NB4 (cell line): ENCODE results near the gene PDPN.

Experiments
- DNase-seq: peaks from one replicate; pipeline ENCODE4 v3.0.0; 2010; ENCODE audit warnings: low read depth
- H3K4me3 ChIP-seq: one replicate; pipeline ENCODE4 v1.5.1; 2011; ENCODE audit warnings: mild to moderate bottlenecking, low read depth, low read length, moderate library complexity
- CTCF ChIP-seq: IDR thresholded peaks from one replicate; pipeline ENCODE4 v1.5.1; 2012; ENCODE audit warnings: low read depth, low read length
- MAX ChIP-seq: IDR thresholded peaks from 2 replicates; pipeline ENCODE4 v1.6.1; 2011; ENCODE audit warnings: low read depth, low read length
- MYC ChIP-seq: IDR thresholded peaks from 2 replicates; pipeline ENCODE4 v1.6.1; 2011; ENCODE audit warnings: low read depth, low read length
- POLR2A ChIP-seq: IDR thresholded peaks from 2 replicates; pipeline ENCODE4 v1.6.1; 2011; ENCODE audit warnings: mild to moderate bottlenecking; ENCODE audit not compliant: insufficient read length; ENCODE audit errors: extremely low read depth

PDPN gene

GRCh38 chr1:13541435-13542215, 42.0 kb upstream of the PDPN start:
- no peak for TF ChIP-seq CTCF
- no peak for TF ChIP-seq MAX
- TF ChIP-seq POLR2A = no peak
- TF ChIP-seq MYC = no peak
- no peak overlapping the region for H3K4me3 ChIP-seq
- no peak for DNase-seq

GRCh38 chr1:13543451-13544220, 40.0 kb upstream of the PDPN start:
- TF ChIP-seq CTCF (no peak), POLR2A (no peak), MAX (no peak), MYC (no peak)
- H3K4me3 ChIP-seq = no peak overlapping the region
- DNase-seq = no peak

- H3K4me3 ChIP-seq = no peak overlapping the region
- TF ChIP-seq MAX = no peak
- no peak for TF ChIP-seq MYC
- no peak for DNase-seq
Observed at GRCh38 chr1:13544221-13544556, 39.4 kb upstream of the PDPN start.

- TF ChIP-seq POLR2A = no peak
- no peak for TF ChIP-seq CTCF
- TF ChIP-seq MYC = no peak
- TF ChIP-seq MAX = no peak
- no peak overlapping the region for H3K4me3 ChIP-seq
- no peak for DNase-seq
Observed at GRCh38 chr1:13546791-13547190, 36.8 kb upstream of the PDPN start.

- H3K4me3 ChIP-seq = no peak overlapping the region
- no peak for DNase-seq
- TF ChIP-seq MYC (no peak), POLR2A (no peak), MAX (no peak), CTCF (no peak)
Observed at GRCh38 chr1:13548281-13548680, 35.4 kb upstream of the PDPN start.

- H3K4me3 ChIP-seq = no peak overlapping the region
- no peak for TF ChIP-seq POLR2A
- no peak for TF ChIP-seq CTCF
- no peak for TF ChIP-seq MYC
- TF ChIP-seq MAX = no peak
- no peak for DNase-seq
Observed at GRCh38 chr1:13549021-13549420, 34.6 kb upstream of the PDPN start.
